ENCODE measurements around the gene C1S. TPM values are rescaled to one million over a fixed set of nuclear protein-coding genes. Genes with fewer than 3 reads are reported as not detected.

The C1S gene
- total and polyA plus RNA-seq, 2 experiments from 2014 or later, result 195 to 200 TPM

GRCh38 chr12:7096006-7096932, 35.8 kb downstream of the C1S start:
- no peak overlapping the region for H2AFZ ChIP-seq
- in situ Hi-C loops (cut with MboI), result no loop called here
- H3K9me3 ChIP-seq (ENCODE audit: low read depth), result no peaks in the 10 kb centered on the region
- H3K4me2 ChIP-seq (ENCODE audit: unreplicated experiment), result no peak overlapping the region
- H3K4me3 ChIP-seq, result no peak overlapping the region
- DNase-seq, result no peak
- H3K9me2 ChIP-seq (ENCODE audit: insufficient read depth), result no peaks in the 10 kb centered on the region
- H3K27ac ChIP-seq, result no peak overlapping the region
- H3K27me3 ChIP-seq (replicated peaks; ENCODE audit: insufficient read depth), result no peaks in the 10 kb centered on the region
- no peaks in the 10 kb centered on the region for H3K79me2 ChIP-seq (ENCODE audit: insufficient read depth)
- no peaks in the 10 kb centered on the region for H4K20me1 ChIP-seq (ENCODE audit: insufficient read depth)
- H3K36me3 ChIP-seq (ENCODE audit: low read depth), result peaks cover 15% of the 10 kb centered on the region; the same call in 1 of the 2 replicates
- H3F3A ChIP-seq (ENCODE audit: insufficient read depth), result peaks cover 25% of the 10 kb centered on the region
- peaks cover 22% of the 10 kb centered on the region for H3K4me1 ChIP-seq (ENCODE audit: insufficient read depth)
- no peak for TF ChIP-seq EZH2 (IDR thresholded peaks at IDR 0.05; ENCODE audit: insufficient read depth, poor library complexity, severe bottlenecking)
- no peak overlapping the region for H3K9ac ChIP-seq
- 82 to 88% methylated on average over 23 to 26 of the region's 26 CpGs for WGBS, 2 experiments (ENCODE audit: low coverage in 1 of 2, low lambda C conversion rate in 2 of 2, missing lambda C conversion rate in 2 of 2)

- Histone ChIP-seq H3K36me3 (ENCODE audit: low read depth) (peaks cover 15% of the 10 kb centered on the region; the same call in 1 of the 2 replicates), H3K4me1 (ENCODE audit: insufficient read depth) (peaks cover 15% of the 10 kb centered on the region), H4K20me1 (ENCODE audit: insufficient read depth) (no peaks in the 10 kb centered on the region), H3K27me3 (replicated peaks; ENCODE audit: insufficient read depth) (no peaks in the 10 kb centered on the region), H3F3A (ENCODE audit: insufficient read depth) (peaks cover 25% of the 10 kb centered on the region), H3K4me2 (ENCODE audit: unreplicated experiment) (no peak overlapping the region), H3K79me2 (ENCODE audit: insufficient read depth) (no peaks in the 10 kb centered on the region), H3K27ac (no peak overlapping the region), H3K9me2 (ENCODE audit: insufficient read depth) (no peaks in the 10 kb centered on the region), H3K9ac (no peak overlapping the region), H2AFZ (no peak overlapping the region), H3K4me3 (no peak overlapping the region), H3K9me3 (ENCODE audit: low read depth) (no peaks in the 10 kb centered on the region)
- in situ Hi-C loops (cut with MboI), result no loop called here
- DNase-seq, result no peak
- TF ChIP-seq EZH2phosphoT487 (IDR thresholded peaks at IDR 0.05; ENCODE audit: insufficient read depth, low read depth), result no peak
- TF ChIP-seq EZH2 (IDR thresholded peaks at IDR 0.05; ENCODE audit: insufficient read depth, poor library complexity, severe bottlenecking), result no peak
- 80% methylated on average over 16 to 19 of the region's 19 CpGs for WGBS, 2 experiments (ENCODE audit: low coverage in 1 of 2, low lambda C conversion rate in 2 of 2, missing lambda C conversion rate in 2 of 2)
Measured at GRCh38 chr12:7096979-7097378, 36.5 kb downstream of the C1S start.

- Histone ChIP-seq H4K20me1 (ENCODE audit: insufficient read depth) (no peaks in the 10 kb centered on the region), H3K79me2 (ENCODE audit: insufficient read depth) (0 out of 2 replicates have a peak, but pooled peaks cover 2% of the 10 kb centered on the region), H3K36me3 (ENCODE audit: low read depth) (peaks cover 17% of the 10 kb centered on the region; the same call in 1 of the 2 replicates), H2AFZ (no peak overlapping the region), H3K4me2 (ENCODE audit: unreplicated experiment) (no peak overlapping the region), H3K4me3 (no peak overlapping the region), H3K9me2 (ENCODE audit: insufficient read depth) (no peaks in the 10 kb centered on the region), H3K27ac (no peak overlapping the region), H3K4me1 (ENCODE audit: insufficient read depth) (peaks cover 3% of the 10 kb centered on the region), H3F3A (ENCODE audit: insufficient read depth) (peaks cover 7% of the 10 kb centered on the region), H3K9me3 (ENCODE audit: low read depth) (no peaks in the 10 kb centered on the region), H3K27me3 (replicated peaks; ENCODE audit: insufficient read depth) (no peaks in the 10 kb centered on the region), H3K9ac (no peak overlapping the region)
- TF ChIP-seq EZH2 (IDR thresholded peaks at IDR 0.05; ENCODE audit: insufficient read depth, poor library complexity, severe bottlenecking) (no peak), EZH2phosphoT487 (IDR thresholded peaks at IDR 0.05; ENCODE audit: insufficient read depth, low read depth) (no peak)
- 77 to 81% methylated on average over 9 of the region's 9 CpGs for WGBS, 2 experiments (ENCODE audit: low coverage in 1 of 2, low lambda C conversion rate in 2 of 2, missing lambda C conversion rate in 2 of 2)
- DNase-seq, result no peak
- in situ Hi-C loops (cut with MboI), result no loop called here
Measured at GRCh38 chr12:7099290-7099996, 38.9 kb downstream of the C1S start.

- 89 to 90% methylated on average over 4 of the region's 4 CpGs for WGBS, 2 experiments (ENCODE audit: low coverage in 1 of 2, low lambda C conversion rate in 2 of 2, missing lambda C conversion rate in 2 of 2)
- no peak for DNase-seq
- in situ Hi-C loops (cut with MboI), result no loop called here
Measured at GRCh38 chr12:7100239-7100638, 39.7 kb downstream of the C1S start.

More at GRCh38 chr12:7100239-7100638, 39.7 kb downstream of the C1S start:
- Histone ChIP-seq H3K4me2 (ENCODE audit: unreplicated experiment) (no peak overlapping the region), H3F3A (ENCODE audit: insufficient read depth) (no peaks in the 10 kb centered on the region), H2AFZ (no peak overlapping the region), H3K9ac (no peak overlapping the region), H3K36me3 (ENCODE audit: low read depth) (peaks cover 17% of the 10 kb centered on the region; the same call in 1 of the 2 replicates), H3K79me2 (ENCODE audit: insufficient read depth) (peaks cover 10% of the 10 kb centered on the region), H3K4me1 (ENCODE audit: insufficient read depth) (no peaks in the 10 kb centered on the region), H4K20me1 (ENCODE audit: insufficient read depth) (no peaks in the 10 kb centered on the region), H3K27ac (no peak overlapping the region), H3K9me3 (ENCODE audit: low read depth) (no peaks in the 10 kb centered on the region), H3K4me3 (no peak overlapping the region), H3K27me3 (replicated peaks; ENCODE audit: insufficient read depth) (no peaks in the 10 kb centered on the region), H3K9me2 (ENCODE audit: insufficient read depth) (no peaks in the 10 kb centered on the region)
- TF ChIP-seq EZH2 (IDR thresholded peaks at IDR 0.05; ENCODE audit: insufficient read depth, poor library complexity, severe bottlenecking) (no peak), EZH2phosphoT487 (IDR thresholded peaks at IDR 0.05; ENCODE audit: insufficient read depth, low read depth) (no peak)
